Neutrophil (primary cell): Measurements from ENCODE around the gene CLCN7.

Source experiments
- H3K27ac ChIP-seq: fragments of 200-600 bp; sonication (generic); 2 replicates; pipeline ENCODE4 v1.5.1; 2016; ENCODE audit warnings: mild to moderate bottlenecking, moderate library complexity
- H3K27me3 ChIP-seq: fragments of 200-600 bp; sonication (generic); 2 replicates; pipeline ENCODE4 v1.6.0; 2016; ENCODE audit warnings: mild to moderate bottlenecking
- H3K36me3 ChIP-seq: fragments of 200-600 bp; sonication (generic); 2 replicates; pipeline ENCODE4 v1.5.1; 2017
- H3K4me1 ChIP-seq, 2 experiments: fragments of 200-600 bp in 1 of 2; sonication (generic) in 1 of 2; 1 replicate in 1 of 2; 2 replicates in 1 of 2; pipeline versions ENCODE4 v1.5.1 to v1.6.1; 2013 to 2016; ENCODE audit warnings: low read depth in 1 of 2, low read length in 1 of 2, mild to moderate bottlenecking in 1 of 2, moderate library complexity in 1 of 2; ENCODE audit not compliant: control insufficient read depth in 1 of 2, insufficient read depth in 1 of 2
- H3K4me3 ChIP-seq, 2 experiments: fragments of 200-600 bp in 1 of 2; sonication (generic) in 1 of 2; 1 replicate in 1 of 2; 2 replicates in 1 of 2; pipeline ENCODE4 v1.5.1; 2013 to 2016; ENCODE audit warnings: low read depth in 1 of 2, low read length in 1 of 2, mild to moderate bottlenecking in 1 of 2, moderate library complexity in 1 of 2
- H3K9me3 ChIP-seq: fragments of 200-600 bp; sonication (generic); 2 replicates; pipeline ENCODE4 v1.5.1; 2016
- TF ChIP-seq, protein P1 (sequence below): fragments of 200-600 bp; sonication (generic); IDR thresholded peaks from 2 replicates; pipeline ENCODE4 v1.5.1; 2016; ENCODE audit warnings: antibody characterized with exemption

CLCN7 gene

DNA sequence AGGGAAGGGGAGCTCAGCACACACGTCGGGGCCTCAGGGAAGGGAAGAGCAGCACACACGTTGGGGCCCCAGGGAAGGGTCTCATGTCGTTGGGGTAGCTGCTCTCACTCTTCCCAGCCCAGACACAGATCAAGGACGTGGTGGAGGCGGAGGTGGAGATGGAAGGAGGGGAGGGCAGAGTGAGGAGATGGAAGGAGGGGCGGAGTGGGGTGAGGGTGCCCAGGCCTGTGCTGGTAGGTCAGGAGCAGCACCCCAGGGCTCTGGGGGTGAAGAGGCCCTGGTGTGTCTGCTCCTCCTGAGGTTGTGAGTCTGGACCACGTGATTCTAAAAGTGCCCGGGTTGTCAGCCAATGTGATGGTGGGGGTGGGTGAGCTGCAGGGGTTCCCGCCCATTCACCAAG is 14.9 kb downstream of the CLCN7 start:
- H3K9me3 ChIP-seq: no peaks in the 10 kb centered on the region
- H3K4me1 ChIP-seq: no peaks in the 10 kb centered on the region
- H3K27me3 ChIP-seq: no peaks in the 10 kb centered on the region
- TF ChIP-seq, protein P1, sequence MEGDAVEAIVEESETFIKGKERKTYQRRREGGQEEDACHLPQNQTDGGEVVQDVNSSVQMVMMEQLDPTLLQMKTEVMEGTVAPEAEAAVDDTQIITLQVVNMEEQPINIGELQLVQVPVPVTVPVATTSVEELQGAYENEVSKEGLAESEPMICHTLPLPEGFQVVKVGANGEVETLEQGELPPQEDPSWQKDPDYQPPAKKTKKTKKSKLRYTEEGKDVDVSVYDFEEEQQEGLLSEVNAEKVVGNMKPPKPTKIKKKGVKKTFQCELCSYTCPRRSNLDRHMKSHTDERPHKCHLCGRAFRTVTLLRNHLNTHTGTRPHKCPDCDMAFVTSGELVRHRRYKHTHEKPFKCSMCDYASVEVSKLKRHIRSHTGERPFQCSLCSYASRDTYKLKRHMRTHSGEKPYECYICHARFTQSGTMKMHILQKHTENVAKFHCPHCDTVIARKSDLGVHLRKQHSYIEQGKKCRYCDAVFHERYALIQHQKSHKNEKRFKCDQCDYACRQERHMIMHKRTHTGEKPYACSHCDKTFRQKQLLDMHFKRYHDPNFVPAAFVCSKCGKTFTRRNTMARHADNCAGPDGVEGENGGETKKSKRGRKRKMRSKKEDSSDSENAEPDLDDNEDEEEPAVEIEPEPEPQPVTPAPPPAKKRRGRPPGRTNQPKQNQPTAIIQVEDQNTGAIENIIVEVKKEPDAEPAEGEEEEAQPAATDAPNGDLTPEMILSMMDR: no peak
- H3K4me3 ChIP-seq: no peak overlapping the region
- H3K36me3 ChIP-seq: peaks cover 71% of the 10 kb centered on the region
- H3K27ac ChIP-seq: no peak overlapping the region

DNA sequence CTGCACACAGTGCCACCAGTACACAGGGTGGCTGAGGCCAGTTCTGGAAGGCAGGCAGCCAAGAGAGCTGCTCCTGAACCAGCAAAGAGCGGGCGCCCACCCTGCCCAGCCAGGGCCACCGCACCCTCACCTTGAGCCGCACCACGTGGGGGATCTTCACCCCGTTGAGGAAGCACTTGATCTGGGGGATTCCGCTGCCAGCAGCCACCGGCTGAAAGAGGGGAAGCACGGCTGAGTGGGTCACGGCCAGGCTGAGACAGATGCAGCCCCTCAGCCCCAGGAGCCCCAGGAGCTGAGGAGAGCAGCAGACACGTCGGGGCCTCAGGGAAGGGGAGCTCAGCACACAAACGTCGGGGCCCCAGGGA is 15.9 kb downstream of the CLCN7 start:
- peaks cover 71% of the 10 kb centered on the region for H3K36me3 ChIP-seq
- H3K4me1 ChIP-seq: no peaks in the 10 kb centered on the region
- no peaks in the 10 kb centered on the region for H3K27me3 ChIP-seq
- no peaks in the 10 kb centered on the region for H3K9me3 ChIP-seq
- TF ChIP-seq, protein P1: no peak
- no peak overlapping the region for H3K27ac ChIP-seq
- H3K4me3 ChIP-seq: no peak overlapping the region

DNA sequence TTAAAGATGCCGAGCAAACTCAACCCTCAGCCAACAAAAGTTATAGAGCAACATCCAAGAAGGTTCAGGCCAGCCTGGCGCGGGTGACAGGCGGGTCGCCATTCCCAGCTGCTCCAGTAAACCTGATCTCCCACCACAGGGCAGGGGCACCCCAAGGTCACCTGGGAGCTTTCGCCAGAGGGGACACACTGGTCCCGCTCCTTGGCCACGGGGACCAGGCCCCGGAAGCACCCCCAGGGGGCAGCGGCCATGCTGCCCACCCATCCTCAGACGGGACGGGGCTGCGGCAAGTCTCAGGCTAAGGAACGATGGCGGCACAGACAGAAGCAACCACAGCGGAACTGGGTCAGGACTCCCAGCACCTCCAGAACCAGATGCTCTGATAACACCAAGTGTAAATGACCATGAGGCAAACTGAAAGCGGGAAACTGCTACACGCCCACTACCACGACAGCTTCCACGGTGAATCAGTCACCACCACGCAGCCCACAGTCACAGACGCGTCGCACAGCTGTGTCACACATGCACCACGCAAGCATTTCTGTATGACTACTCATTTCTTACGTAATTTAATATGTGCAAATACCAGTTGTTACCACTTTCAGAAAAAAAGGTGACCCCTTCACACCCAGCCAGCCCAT is 16.4 kb downstream of the CLCN7 start:
- H3K27ac ChIP-seq: no peak overlapping the region
- no peaks in the 10 kb centered on the region for H3K27me3 ChIP-seq
- H3K4me3 ChIP-seq: no peak overlapping the region
- H3K4me1 ChIP-seq: no peaks in the 10 kb centered on the region
- peaks cover 76% of the 10 kb centered on the region for H3K36me3 ChIP-seq
- no peaks in the 10 kb centered on the region for H3K9me3 ChIP-seq
- TF ChIP-seq, protein P1: no peak

DNA sequence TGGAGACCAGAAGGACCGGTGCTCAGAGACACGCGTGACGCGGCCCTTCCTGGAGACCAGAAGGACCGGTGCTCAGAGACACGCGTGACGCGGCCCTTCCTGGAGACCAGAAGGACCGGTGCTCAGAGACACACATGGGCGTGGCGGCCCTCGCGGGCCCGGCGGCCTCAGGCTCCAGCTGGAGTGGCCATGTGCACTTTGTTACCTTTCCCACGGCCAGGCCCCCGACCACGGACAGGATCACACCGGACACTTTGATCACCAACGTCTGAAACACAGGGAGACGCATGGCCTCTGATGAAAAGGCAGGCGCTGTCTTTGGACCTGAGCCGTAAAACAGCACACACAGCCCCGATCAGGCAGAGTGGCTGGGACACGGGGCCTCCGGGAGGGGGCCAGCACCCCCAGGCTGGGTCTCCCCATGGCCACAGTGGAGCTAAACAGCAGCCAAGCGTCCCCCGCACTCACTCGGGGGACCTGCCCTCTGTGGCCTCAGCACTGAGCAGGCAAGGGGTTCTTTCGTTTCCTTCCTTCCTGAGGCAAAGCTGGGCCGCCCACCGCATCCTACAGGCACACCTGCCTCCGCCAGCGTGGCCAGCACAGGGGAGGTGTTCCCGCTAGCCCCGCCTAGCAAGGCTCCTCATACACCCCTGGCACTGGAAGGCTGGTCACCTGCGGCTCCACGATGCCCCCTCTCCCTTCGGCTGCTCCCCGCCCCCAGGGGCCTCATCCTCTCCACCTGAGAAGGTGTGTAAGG is 17.2 kb downstream of the CLCN7 start:
- no peaks in the 10 kb centered on the region for H3K27me3 ChIP-seq
- H3K4me3 ChIP-seq: no peak overlapping the region
- H3K36me3 ChIP-seq: peaks cover 84% of the 10 kb centered on the region
- no peak overlapping the region for H3K27ac ChIP-seq
- H3K4me1 ChIP-seq: no peaks in the 10 kb centered on the region
- H3K9me3 ChIP-seq: no peaks in the 10 kb centered on the region
- TF ChIP-seq, protein P1: no peak

DNA sequence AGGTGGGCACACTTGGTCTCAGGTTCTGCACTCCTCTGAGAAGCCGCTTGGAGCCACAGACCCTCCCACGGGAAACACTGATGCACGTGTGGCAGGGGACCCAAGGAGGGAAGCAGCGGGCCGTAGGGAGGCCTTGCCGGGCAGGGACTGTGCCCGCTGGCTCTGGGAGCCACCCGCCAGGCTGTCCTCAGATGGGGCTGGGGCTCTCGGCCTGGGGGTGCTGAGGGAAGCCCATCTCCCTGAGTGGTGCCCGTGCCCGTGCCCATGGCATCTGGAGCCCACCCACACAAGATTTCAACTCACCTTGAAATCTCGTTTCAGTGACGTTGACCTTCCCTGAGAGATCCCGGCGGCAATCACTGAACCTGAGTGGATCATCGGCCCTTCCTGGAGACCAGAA is 17.9 kb downstream of the CLCN7 start:
- Histone ChIP-seq H3K27ac (no peak overlapping the region), H3K36me3 (peaks cover 91% of the 10 kb centered on the region), H3K9me3 (no peaks in the 10 kb centered on the region), H3K4me3 (no peak overlapping the region), H3K4me1 (no peaks in the 10 kb centered on the region), H3K27me3 (no peaks in the 10 kb centered on the region)
- TF ChIP-seq, protein P1: no peak
